ENCODE results near the gene RASAL2.

DNA sequence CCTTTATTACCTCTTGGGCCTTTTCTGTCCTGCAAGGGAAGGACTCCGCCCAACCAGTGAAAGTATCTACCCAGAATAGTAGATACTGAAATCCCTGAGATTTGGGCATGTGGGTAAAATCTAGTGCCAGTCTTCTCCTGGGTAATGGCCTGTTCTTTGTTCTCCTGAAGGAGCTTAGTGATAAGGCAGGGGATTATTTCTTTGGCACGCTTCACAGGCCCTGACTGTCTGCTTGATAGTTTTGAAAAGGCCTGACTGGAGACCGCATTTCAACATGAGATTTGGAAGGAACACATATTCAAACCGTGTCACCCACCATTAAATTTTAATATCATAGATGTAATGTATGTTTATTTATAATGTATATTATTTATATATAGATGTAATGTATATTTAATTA lies 48.9 kb downstream of the RASAL2 start:
- TF ChIP-seq RAD51 (IDR thresholded peaks at IDR 0.05; ENCODE audit: borderline replicate concordance) (no peak), USF2 (IDR thresholded peaks at IDR 0.05; ENCODE audit: low read depth, low read length) (no peak), USF2 (CRISPR knock-in tag; IDR thresholded peaks at IDR 0.05; ENCODE audit: borderline replicate concordance) (no peak), ZNF10 (CRISPR knock-in tag; IDR thresholded peaks at IDR 0.05; ENCODE audit: borderline replicate concordance, low read depth) (no peak), JUN (CRISPR knock-in tag; IDR thresholded peaks at IDR 0.05) (no peak), ELF4 (CRISPR knock-in tag; IDR thresholded peaks at IDR 0.05; ENCODE audit: borderline replicate concordance) (no peak), CBFB (CRISPR knock-in tag; IDR thresholded peaks at IDR 0.05) (no peak)
- TF ChIP-seq, protein P1, sequence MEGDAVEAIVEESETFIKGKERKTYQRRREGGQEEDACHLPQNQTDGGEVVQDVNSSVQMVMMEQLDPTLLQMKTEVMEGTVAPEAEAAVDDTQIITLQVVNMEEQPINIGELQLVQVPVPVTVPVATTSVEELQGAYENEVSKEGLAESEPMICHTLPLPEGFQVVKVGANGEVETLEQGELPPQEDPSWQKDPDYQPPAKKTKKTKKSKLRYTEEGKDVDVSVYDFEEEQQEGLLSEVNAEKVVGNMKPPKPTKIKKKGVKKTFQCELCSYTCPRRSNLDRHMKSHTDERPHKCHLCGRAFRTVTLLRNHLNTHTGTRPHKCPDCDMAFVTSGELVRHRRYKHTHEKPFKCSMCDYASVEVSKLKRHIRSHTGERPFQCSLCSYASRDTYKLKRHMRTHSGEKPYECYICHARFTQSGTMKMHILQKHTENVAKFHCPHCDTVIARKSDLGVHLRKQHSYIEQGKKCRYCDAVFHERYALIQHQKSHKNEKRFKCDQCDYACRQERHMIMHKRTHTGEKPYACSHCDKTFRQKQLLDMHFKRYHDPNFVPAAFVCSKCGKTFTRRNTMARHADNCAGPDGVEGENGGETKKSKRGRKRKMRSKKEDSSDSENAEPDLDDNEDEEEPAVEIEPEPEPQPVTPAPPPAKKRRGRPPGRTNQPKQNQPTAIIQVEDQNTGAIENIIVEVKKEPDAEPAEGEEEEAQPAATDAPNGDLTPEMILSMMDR (CRISPR knock-in tag; IDR thresholded peaks at IDR 0.05): no peak

All from HepG2 (cell line).